MM.1S (cell line): ENCODE results near the gene LMTK2.

Experiments used
- CTCF ChIP-seq: fragments of 300-600 bp; sonication (generic); IDR thresholded peaks from 2 replicates; pipeline ENCODE4 v1.5.1; 2016; ENCODE audit warnings: antibody characterized with exemption, low read length, mixed read lengths
- EZH2 ChIP-seq: fragments of 300-600 bp; sonication (generic); optimal IDR thresholded peaks from 2 replicates; pipeline ENCODE3; 2017; ENCODE audit warnings: low read depth, mild to moderate bottlenecking, antibody characterized with exemption, low read length, mixed read lengths
- EZH2phosphoT487 ChIP-seq: fragments of 300-600 bp; sonication (generic); IDR thresholded peaks from 2 replicates; pipeline ENCODE4 v1.6.1; 2018; ENCODE audit warnings: antibody characterized with exemption, low read length

- no peak for TF ChIP-seq CTCF
- no peak for TF ChIP-seq EZH2phosphoT487
- no peak for TF ChIP-seq EZH2
Measured at GRCh38 chr7:98135984-98136383, 29.3 kb downstream of the LMTK2 start.
